Calu3 (cell line): Measurements from ENCODE around the gene SLC25A47. TPM values are rescaled to one million over a fixed set of nuclear protein-coding genes. Genes with fewer than 3 reads are reported as not detected.

Experiments used
- BruUV-seq: library from RNA; stranded (reverse); fragments of 400-500 nt; replicated peaks from 2 replicates; lab custom pipeline; 2021; lab: Mats Ljungman, UMichigan
- CTCF ChIA-PET: fragments of 300-600 bp; sonication (Branson Sonifier 250); formaldehyde crosslinking; loops from one replicate; lab custom pipeline; 2022; ENCODE audit warnings: antibody characterized with exemption; lab: Charles Lee
- DNase-seq: peaks from one replicate; pipeline ENCODE4 v3.0.0; 2022
- H3K27ac Mint-ChIP-seq: one replicate; pipeline ENCODE4 v1.8.0; 2022; ENCODE audit warnings: mixed read lengths; ENCODE audit not compliant: unreplicated experiment
- H3K27me3 Mint-ChIP-seq: one replicate; pipeline ENCODE4 v1.8.0; 2022; ENCODE audit warnings: mixed read lengths; ENCODE audit not compliant: unreplicated experiment
- H3K36me3 Mint-ChIP-seq: one replicate; pipeline ENCODE4 v1.8.0; 2022; ENCODE audit warnings: mild to moderate bottlenecking, moderate library complexity, mixed read lengths; ENCODE audit not compliant: insufficient read depth, unreplicated experiment
- H3K4me1 Mint-ChIP-seq: one replicate; pipeline ENCODE4 v1.8.0; 2022; ENCODE audit warnings: mild to moderate bottlenecking, low read depth, mixed read lengths; ENCODE audit not compliant: unreplicated experiment
- H3K4me3 Mint-ChIP-seq: one replicate; pipeline ENCODE4 v1.8.0; 2022; ENCODE audit warnings: mild to moderate bottlenecking, low read depth, moderate library complexity, mixed read lengths; ENCODE audit not compliant: unreplicated experiment
- H3K9me3 Mint-ChIP-seq: one replicate; pipeline ENCODE4 v1.8.0; 2022; ENCODE audit warnings: low read depth, mixed read lengths; ENCODE audit not compliant: unreplicated experiment
- CTCF ChIP-seq: fragments of 200-600 bp; IDR thresholded peaks from one replicate; pipeline ENCODE4 v1.8.0; 2022; ENCODE audit warnings: antibody characterized with exemption; ENCODE audit not compliant: unreplicated experiment
- intact Hi-C: fragments of 100-400 bp; cut with micrococcal nuclease; formaldehyde crosslinking; loops from one replicate; pipeline ENCODE4 v1.10.0; 2022; ENCODE audit not compliant: unreplicated experiment
- total RNA-seq: library from RNA; stranded (reverse); gene quantifications from 2 replicates; pipeline ENCODE4 v1.2.3, GENCODE V29; 2022

The SLC25A47 gene
- total RNA-seq, 1 experiment from 2014 or later: not detected

GRCh38 chr14:100314724-100315123, 8.4 kb upstream of the SLC25A47 start:
- intact Hi-C loops: no loop called here
- H3K9me3 Mint-ChIP-seq: no peaks in the 10 kb centered on the region

GRCh38 chr14:100317389-100317788, 5.8 kb upstream of the SLC25A47 start:
- TF ChIP-seq CTCF: no peak
- peaks cover 21% of the 10 kb centered on the region for H3K27me3 Mint-ChIP-seq
- H3K4me1 Mint-ChIP-seq: no peaks in the 10 kb centered on the region
- no peaks in the 10 kb centered on the region for H3K36me3 Mint-ChIP-seq
- H3K4me3 Mint-ChIP-seq: no peak overlapping the region
- intact Hi-C loops: no loop called here
- no peak overlapping the region for H3K27ac Mint-ChIP-seq
- no peaks in the 10 kb centered on the region for H3K9me3 Mint-ChIP-seq
- CTCF ChIA-PET: interaction anchor here (0.5 kb wide), 1 partner anchor 10 kb away, joined by 3 read pairs; no protein-coding TSS in a partner anchor
- BruUV-seq: no TSS peak
- DNase-seq: no peak

More at GRCh38 chr14:100314724-100315123, 8.4 kb upstream of the SLC25A47 start:
- CTCF ChIA-PET: no interaction called here
- Mint-ChIP-seq H3K4me1 (no peaks in the 10 kb centered on the region), H3K27me3 (peaks cover 24% of the 10 kb centered on the region), H3K36me3 (no peaks in the 10 kb centered on the region), H3K27ac (no peak overlapping the region), H3K4me3 (no peak overlapping the region)
- TF ChIP-seq CTCF: no peak
- BruUV-seq: no TSS peak
- DNase-seq: no peak

GRCh38 chr14:100317912-100318808, 5.0 kb upstream of the SLC25A47 start:
- CTCF ChIA-PET: interaction anchor here (0.5 kb wide), 1 partner anchor 10 kb away, joined by 3 read pairs; no protein-coding TSS in a partner anchor
- intact Hi-C loops: no loop called here
- peak; percentile 77 for DNase-seq
- peak; percentile 79 for TF ChIP-seq CTCF
- Mint-ChIP-seq H3K27me3 (peaks cover 16% of the 10 kb centered on the region), H3K9me3 (no peaks in the 10 kb centered on the region), H3K27ac (no peak overlapping the region), H3K36me3 (peaks cover 4% of the 10 kb centered on the region), H3K4me1 (no peaks in the 10 kb centered on the region), H3K4me3 (no peak overlapping the region)
- BruUV-seq: no TSS peak

GRCh38 chr14:100320157-100320856, 2.8 kb upstream of the SLC25A47 start:
- Mint-ChIP-seq H3K27me3 (peaks cover 30% of the 10 kb centered on the region), H3K4me3 (no peak overlapping the region), H3K27ac (no peak overlapping the region), H3K36me3 (peaks cover 4% of the 10 kb centered on the region), H3K4me1 (no peaks in the 10 kb centered on the region), H3K9me3 (no peaks in the 10 kb centered on the region)
- no peak for DNase-seq
- intact Hi-C loops: no loop called here
- CTCF ChIA-PET: no interaction called here
- no peak for TF ChIP-seq CTCF
- BruUV-seq: no TSS peak
